H1 (cell line): Measurements from ENCODE around the gene FERMT1.

Experiments used
- CTCF ChIP-seq, 3 experiments: IDR thresholded peaks; 1 replicate in 2 of 3; 2 replicates in 1 of 3; pipeline versions ENCODE4 v1.5.1 to v1.6.1; 2011; ENCODE audit warnings: low read length in 3 of 3, mild to moderate bottlenecking in 3 of 3, inconsistent platforms in 2 of 3, low read depth in 1 of 3, moderate library complexity in 1 of 3; ENCODE audit not compliant: insufficient read depth in 1 of 3; ENCODE audit errors: control extremely low read depth in 1 of 3
- MAFK ChIP-seq: IDR thresholded peaks from 2 replicates; pipeline ENCODE4 v1.6.1; 2012; ENCODE audit warnings: low read depth, mild to moderate bottlenecking, improper control_type of control experiment, low read length
- NRF1 ChIP-seq: IDR thresholded peaks from 2 replicates; pipeline ENCODE4 v1.6.1; 2011; ENCODE audit warnings: mild to moderate bottlenecking, low read depth, low read length, improper control_type of control experiment
- POLR2A ChIP-seq, 2 experiments: IDR thresholded peaks; 1 replicate in 1 of 2; 2 replicates in 1 of 2; pipeline ENCODE4 v1.6.1; 2011; ENCODE audit warnings: low read depth in 2 of 2, low read length in 2 of 2, mild to moderate bottlenecking in 2 of 2; ENCODE audit errors: control extremely low read depth in 1 of 2
- SIX5 ChIP-seq: IDR thresholded peaks from 2 replicates; pipeline ENCODE4 v1.6.1; 2011; ENCODE audit warnings: mild to moderate bottlenecking, low read depth, low read length

DNA sequence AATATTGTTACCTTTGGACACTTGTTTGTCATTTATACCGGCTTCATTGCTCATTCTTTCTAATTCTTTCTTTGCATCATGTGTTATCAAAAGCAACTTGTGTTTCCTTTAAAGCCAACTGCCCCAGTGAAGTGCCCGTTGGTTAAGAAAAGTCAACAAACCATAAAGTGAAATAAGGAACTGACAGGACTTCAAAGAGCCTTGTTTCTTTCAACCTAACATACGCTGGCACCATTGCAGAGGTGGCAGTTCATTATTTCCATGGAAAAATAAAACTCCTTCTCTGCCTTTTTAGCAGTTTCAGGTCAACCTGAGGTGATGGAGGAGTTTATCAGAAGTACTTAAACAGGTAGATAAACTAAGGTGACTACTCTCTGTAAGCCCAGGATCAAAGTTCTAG lies 28.8 kb downstream of the FERMT1 start:
- TF ChIP-seq SIX5 (no peak), NRF1 (no peak), POLR2A (IDR thresholded peaks at IDR 0.05; ENCODE audit: control extremely low read depth in 1 of 2, low read depth in 2 of 2, low read length in 2 of 2) (no peak), MAFK (no peak), CTCF (IDR thresholded peaks at IDR 0.05; ENCODE audit: control extremely low read depth in 1 of 3, insufficient read depth in 1 of 3, low read depth in 1 of 3, low read length in 3 of 3) (no peak)
